WTC11 (cell line): ENCODE results near the gene SARDH. TPM values are rescaled to one million over a fixed set of nuclear protein-coding genes. Genes with fewer than 3 reads are reported as not detected.

Experiments used
- ATAC-seq: fragments of 200-7000 bp; cut with Tn5 transposase; 2 replicates; pipeline ENCODE4 v1.10.0; 2021; ENCODE audit warnings: mild to moderate bottlenecking, moderate library complexity
- CTCF ChIA-PET: fragments of 300-600 bp; sonication (Branson Sonifier 250); formaldehyde crosslinking; loops from one replicate; lab custom pipeline; 2021; ENCODE audit warnings: antibody characterized with exemption; lab: Charles Lee
- POLR2A ChIA-PET: fragments of 350-600 bp; sonication (Branson Sonifier 250); formaldehyde crosslinking; loops from one replicate; lab custom pipeline; 2021; ENCODE audit warnings: antibody characterized with exemption; lab: Charles Lee
- DNase-seq: peaks from one replicate; pipeline ENCODE4 v3.0.0; 2021; ENCODE audit warnings: low spot score
- H3K27ac Mint-ChIP-seq: 2 replicates; pipeline ENCODE4 v1.8.0; 2021; ENCODE audit warnings: mixed read lengths
- H3K27me3 Mint-ChIP-seq: 2 replicates; pipeline ENCODE4 v1.8.0; 2021; ENCODE audit warnings: low read depth, mild to moderate bottlenecking, moderate library complexity, mixed read lengths
- H3K36me3 Mint-ChIP-seq: 2 replicates; pipeline ENCODE4 v1.8.0; 2021; ENCODE audit warnings: mixed read lengths
- H3K4me1 Mint-ChIP-seq: 2 replicates; pipeline ENCODE4 v1.8.0; 2022; ENCODE audit warnings: mixed read lengths
- H3K4me3 Mint-ChIP-seq: 2 replicates; pipeline ENCODE4 v1.8.0; 2021; ENCODE audit warnings: mild to moderate bottlenecking, moderate library complexity, mixed read lengths
- H3K9me3 Mint-ChIP-seq: 2 replicates; pipeline ENCODE4 v1.8.0; 2021; ENCODE audit warnings: mixed read lengths
- AFF4 ChIP-seq: sonication (generic); formaldehyde crosslinking; IDR thresholded peaks from 2 replicates; pipeline ENCODE4 v1.8.1; 2023; ENCODE audit warnings: mild to moderate bottlenecking, missing genetic modification reagents, borderline replicate concordance
- E2F5 ChIP-seq: sonication (generic); formaldehyde crosslinking; IDR thresholded peaks from 2 replicates; pipeline ENCODE4 v1.8.1; 2022; ENCODE audit warnings: mild to moderate bottlenecking, moderate library complexity, missing genetic modification reagents
- ELF4 ChIP-seq: sonication (generic); formaldehyde crosslinking; IDR thresholded peaks from 2 replicates; pipeline ENCODE4 v1.8.1; 2022; ENCODE audit warnings: low read depth, mild to moderate bottlenecking, moderate library complexity, missing genetic modification reagents
- ETV6 ChIP-seq: sonication (generic); formaldehyde crosslinking; IDR thresholded peaks from 2 replicates; pipeline ENCODE4 v1.8.1; 2022; ENCODE audit warnings: mild to moderate bottlenecking, missing genetic modification reagents
- FOXP1 ChIP-seq: sonication (generic); formaldehyde crosslinking; IDR thresholded peaks from 2 replicates; pipeline ENCODE4 v1.8.0; 2022; ENCODE audit warnings: missing genetic modification reagents, mild to moderate bottlenecking, moderate library complexity, borderline replicate concordance
- HMGA2 ChIP-seq: fragments of 250-450 bp; sonication (Bioruptor Pico); IDR thresholded peaks from 2 replicates; pipeline ENCODE4 v1.4.0; 2021; ENCODE audit warnings: mild to moderate bottlenecking, moderate library complexity
- MXD4 ChIP-seq: fragments of 250-450 bp; sonication (Bioruptor Pico); IDR thresholded peaks from 2 replicates; pipeline ENCODE4 v1.8.0; 2021; ENCODE audit warnings: mild to moderate bottlenecking, moderate library complexity, borderline replicate concordance
- PRRX2 ChIP-seq: fragments of 250-450 bp; sonication (Bioruptor Pico); IDR thresholded peaks from 2 replicates; pipeline ENCODE4 v1.8.0; 2021; ENCODE audit warnings: mild to moderate bottlenecking
- RELA ChIP-seq: sonication (generic); formaldehyde crosslinking; IDR thresholded peaks from 2 replicates; pipeline ENCODE4 v1.8.1; 2022; ENCODE audit warnings: missing genetic modification reagents, mild to moderate bottlenecking, borderline replicate concordance
- SMAD3 ChIP-seq: sonication (generic); formaldehyde crosslinking; IDR thresholded peaks from 2 replicates; pipeline ENCODE4 v1.8.0; 2022; ENCODE audit warnings: missing genetic modification reagents, mild to moderate bottlenecking, borderline replicate concordance
- SOX15 ChIP-seq: fragments of 250-450 bp; sonication (Bioruptor Pico); IDR thresholded peaks from 2 replicates; pipeline ENCODE4 v1.9.0; 2021; ENCODE audit warnings: mild to moderate bottlenecking
- USF1 ChIP-seq: sonication (generic); formaldehyde crosslinking; IDR thresholded peaks from 2 replicates; pipeline ENCODE4 v1.8.0; 2022; ENCODE audit warnings: mild to moderate bottlenecking, missing genetic modification reagents
- ZNF219 ChIP-seq: sonication (generic); formaldehyde crosslinking; IDR thresholded peaks from 2 replicates; pipeline ENCODE4 v1.8.0; 2023; ENCODE audit warnings: missing genetic modification reagents, mild to moderate bottlenecking, borderline replicate concordance
- ZSCAN18 ChIP-seq: fragments of 250-450 bp; sonication (Bioruptor Pico); IDR thresholded peaks from 2 replicates; pipeline ENCODE4 v2.1.2; 2022; ENCODE audit warnings: mild to moderate bottlenecking, moderate library complexity
- total RNA-seq: library from RNA; stranded (reverse); gene quantifications from 3 replicates; pipeline ENCODE4 v1.2.3, GENCODE V29; 2021
- TF ChIP-seq, protein P1 (sequence below): sonication (generic); formaldehyde crosslinking; IDR thresholded peaks from 2 replicates; pipeline ENCODE4 v1.8.1; 2023; ENCODE audit warnings: mild to moderate bottlenecking, missing genetic modification reagents, moderate library complexity
- TF ChIP-seq, protein P2 (sequence below): sonication (generic); formaldehyde crosslinking; IDR thresholded peaks from 2 replicates; pipeline ENCODE4 v1.8.0; 2022; ENCODE audit warnings: mild to moderate bottlenecking, missing genetic modification reagents
- TF ChIP-seq, protein P3 (sequence below): sonication (generic); formaldehyde crosslinking; IDR thresholded peaks from 2 replicates; pipeline ENCODE4 v1.8.0; 2022; ENCODE audit warnings: mild to moderate bottlenecking, missing genetic modification reagents

The SARDH gene
- total RNA-seq, 1 experiment from 2014 or later, result 8.5 TPM

DNA sequence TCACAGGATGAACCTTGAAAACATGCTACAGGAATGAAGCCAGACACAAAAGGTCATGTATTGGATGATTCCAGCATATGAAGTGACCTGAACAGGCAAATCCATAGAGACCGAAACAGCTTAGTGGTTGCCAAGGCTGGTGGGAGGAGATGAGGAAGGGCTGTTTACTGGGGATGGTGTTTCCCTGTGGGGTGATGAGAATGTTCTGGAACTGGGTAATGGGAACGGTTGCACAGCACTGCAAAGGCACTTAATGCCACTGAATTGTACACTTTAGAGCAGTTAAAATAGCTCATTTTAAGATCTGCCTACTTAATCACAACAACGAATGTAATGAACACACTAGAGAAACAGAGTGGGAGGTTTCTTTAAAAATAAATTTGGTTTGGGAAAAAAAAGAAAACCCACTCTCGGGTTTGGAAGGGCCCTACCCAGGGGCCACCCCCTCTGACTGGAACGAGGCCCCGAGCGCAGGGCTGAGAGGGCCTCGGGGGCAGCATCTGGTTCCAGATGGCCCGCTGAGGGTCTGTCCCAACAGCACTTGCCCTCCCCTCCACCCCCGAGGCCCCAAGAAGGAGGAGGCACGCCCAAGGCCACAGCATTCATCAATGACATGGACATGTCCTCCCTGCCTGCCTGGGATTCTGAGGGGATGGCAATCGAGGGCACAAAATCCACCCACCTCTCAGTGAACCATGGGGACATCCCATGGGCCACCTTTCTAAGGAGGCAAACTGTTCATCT, 31.7 kb downstream of the SARDH start (continued):
- TF ChIP-seq, protein P1, sequence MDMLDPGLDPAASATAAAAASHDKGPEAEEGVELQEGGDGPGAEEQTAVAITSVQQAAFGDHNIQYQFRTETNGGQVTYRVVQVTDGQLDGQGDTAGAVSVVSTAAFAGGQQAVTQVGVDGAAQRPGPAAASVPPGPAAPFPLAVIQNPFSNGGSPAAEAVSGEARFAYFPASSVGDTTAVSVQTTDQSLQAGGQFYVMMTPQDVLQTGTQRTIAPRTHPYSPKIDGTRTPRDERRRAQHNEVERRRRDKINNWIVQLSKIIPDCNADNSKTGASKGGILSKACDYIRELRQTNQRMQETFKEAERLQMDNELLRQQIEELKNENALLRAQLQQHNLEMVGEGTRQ (CRISPR knock-in tag), result no peak

GRCh38 chr9:133705576-133705975, 32.6 kb downstream of the SARDH start:
- H3K4me3 Mint-ChIP-seq, result no peak overlapping the region

GRCh38 chr9:133704711-133705181, 33.4 kb downstream of the SARDH start:
- peak; percentile 9 for DNase-seq
- Mint-ChIP-seq H3K27ac (no peak overlapping the region), H3K36me3 (no peaks in the 10 kb centered on the region), H3K27me3 (no peaks in the 10 kb centered on the region), H3K9me3 (0 out of 2 replicates have a peak, but pooled peaks cover under 1% of the 10 kb centered on the region), H3K4me3 (no peak overlapping the region), H3K4me1 (peaks cover 4% of the 10 kb centered on the region; the same call in 1 of the 2 replicates)
- no peak for TF ChIP-seq ETV6
- no peak for TF ChIP-seq FOXP1 (CRISPR knock-in tag)
- no peak for TF ChIP-seq ZNF219 (CRISPR knock-in tag)
- no peak for TF ChIP-seq RELA
- no peak for TF ChIP-seq HMGA2 (CRISPR knock-in tag)
- TF ChIP-seq, protein P2, sequence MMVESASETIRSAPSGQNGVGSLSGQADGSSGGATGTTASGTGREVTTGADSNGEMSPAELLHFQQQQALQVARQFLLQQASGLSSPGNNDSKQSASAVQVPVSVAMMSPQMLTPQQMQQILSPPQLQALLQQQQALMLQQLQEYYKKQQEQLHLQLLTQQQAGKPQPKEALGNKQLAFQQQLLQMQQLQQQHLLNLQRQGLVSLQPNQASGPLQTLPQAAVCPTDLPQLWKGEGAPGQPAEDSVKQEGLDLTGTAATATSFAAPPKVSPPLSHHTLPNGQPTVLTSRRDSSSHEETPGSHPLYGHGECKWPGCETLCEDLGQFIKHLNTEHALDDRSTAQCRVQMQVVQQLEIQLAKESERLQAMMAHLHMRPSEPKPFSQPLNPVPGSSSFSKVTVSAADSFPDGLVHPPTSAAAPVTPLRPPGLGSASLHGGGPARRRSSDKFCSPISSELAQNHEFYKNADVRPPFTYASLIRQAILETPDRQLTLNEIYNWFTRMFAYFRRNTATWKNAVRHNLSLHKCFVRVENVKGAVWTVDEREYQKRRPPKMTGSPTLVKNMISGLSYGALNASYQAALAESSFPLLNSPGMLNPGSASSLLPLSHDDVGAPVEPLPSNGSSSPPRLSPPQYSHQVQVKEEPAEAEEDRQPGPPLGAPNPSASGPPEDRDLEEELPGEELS (CRISPR knock-in tag), result no peak
- no peak for TF ChIP-seq SOX15 (CRISPR knock-in tag)
- no peak for TF ChIP-seq USF1 (CRISPR knock-in tag)
- no peak for TF ChIP-seq SMAD3 (CRISPR knock-in tag)
- ChIA-PET POLR2A (no interaction called here), CTCF (no interaction called here)
- no peak for ATAC-seq

More at GRCh38 chr9:133705576-133705975, 32.6 kb downstream of the SARDH start:
- ChIA-PET POLR2A (no interaction called here), CTCF (no interaction called here)
- Mint-ChIP-seq H3K27ac (no peak overlapping the region), H3K27me3 (no peaks in the 10 kb centered on the region), H3K4me1 (peaks cover 4% of the 10 kb centered on the region; the same call in 1 of the 2 replicates), H3K9me3 (no peaks in the 10 kb centered on the region), H3K36me3 (no peaks in the 10 kb centered on the region)
- DNase-seq (peak; percentile 1), ATAC-seq (no peak)
- TF ChIP-seq E2F5 (CRISPR knock-in tag), result no peak

GRCh38 chr9:133703591-133704399, 34.4 kb downstream of the SARDH start:
- ATAC-seq (no peak), DNase-seq (peak; percentile 10)
- Mint-ChIP-seq H3K27ac (no peak overlapping the region), H3K4me1 (peaks cover 4% of the 10 kb centered on the region; the same call in 1 of the 2 replicates), H3K4me3 (no peak overlapping the region), H3K36me3 (no peaks in the 10 kb centered on the region), H3K9me3 (0 out of 2 replicates have a peak, but pooled peaks cover 4% of the 10 kb centered on the region), H3K27me3 (no peaks in the 10 kb centered on the region)
- ChIA-PET CTCF (interaction anchor here (1.0 to 2.7 kb wide), 2 partner anchors 11 to 33 kb away, joined by 3 to 13 read pairs; no protein-coding TSS in a partner anchor), POLR2A (no interaction called here)
- TF ChIP-seq ZSCAN18 (no peak), ELF4 (CRISPR knock-in tag) (no peak), PRRX2 (CRISPR knock-in tag) (no peak), AFF4 (no peak), MXD4 (CRISPR knock-in tag) (no peak)
- TF ChIP-seq, protein P3, sequence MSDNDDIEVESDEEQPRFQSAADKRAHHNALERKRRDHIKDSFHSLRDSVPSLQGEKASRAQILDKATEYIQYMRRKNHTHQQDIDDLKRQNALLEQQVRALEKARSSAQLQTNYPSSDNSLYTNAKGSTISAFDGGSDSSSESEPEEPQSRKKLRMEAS (CRISPR knock-in tag), result no peak
